Neuron (in vitro differentiated cells): ENCODE data around the gene PBLD.

ENCODE experiments used
- H2AFZ ChIP-seq: one replicate; pipeline ENCODE4 v1.6.1; 2013; ENCODE audit warnings: low read depth, mild to moderate bottlenecking, inconsistent platforms, low read length, moderate library complexity
- H3K27me3 ChIP-seq: one replicate; pipeline ENCODE4 v1.6.1; 2013; ENCODE audit warnings: low read length; ENCODE audit not compliant: insufficient read depth
- H3K36me3 ChIP-seq: one replicate; pipeline ENCODE4 v1.6.1; 2013; ENCODE audit warnings: low read length; ENCODE audit not compliant: insufficient read depth
- H3K4me1 ChIP-seq: one replicate; pipeline ENCODE4 v1.6.1; 2013; ENCODE audit warnings: low read length; ENCODE audit not compliant: insufficient read depth
- H3K4me3 ChIP-seq: 2 replicates; pipeline ENCODE4 v1.5.1; 2013; ENCODE audit warnings: mild to moderate bottlenecking, low read length, moderate library complexity
- H3K9me3 ChIP-seq: one replicate; pipeline ENCODE4 v1.6.1; 2013; ENCODE audit warnings: low read length

PBLD gene

GRCh38 chr10:68332259-68333057 lies at the start of gene PBLD:
TSS of gene PBLD (minus strand) at chr10:68332928. CDS start at chr10:68306844, 26,084 bp downstream.
- Histone ChIP-seq H3K27me3 (no peaks in the 10 kb centered on the region), H3K4me1 (peaks cover 47% of the 10 kb centered on the region), H3K36me3 (peaks cover 14% of the 10 kb centered on the region), H2AFZ (no peak within 1 kb of the TSS), H3K4me3 (peak within 1 kb of the TSS; percentile 89), H3K9me3 (no peaks in the 10 kb centered on the region)

DNA sequence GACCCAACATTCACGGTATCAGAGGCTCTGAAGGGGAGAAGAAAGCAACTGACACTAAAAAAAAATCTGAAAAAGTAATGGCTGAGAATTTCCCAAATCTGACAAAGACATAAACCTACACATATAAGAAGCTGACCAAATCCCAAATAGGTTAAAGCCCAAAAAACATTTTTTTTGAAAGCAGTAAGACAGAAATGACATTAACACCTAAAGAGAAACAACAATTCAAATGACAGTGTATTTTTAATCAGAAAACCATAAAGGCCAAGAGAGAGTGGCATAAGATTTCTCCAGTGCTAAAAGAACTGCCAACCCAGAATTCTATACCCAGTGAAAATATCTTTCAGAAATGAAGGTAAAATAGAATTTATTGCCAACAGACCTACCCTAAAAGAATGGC lies 38.9 kb upstream of the PBLD start:
- no peaks in the 10 kb centered on the region for H3K27me3 ChIP-seq
- H3K9me3 ChIP-seq: peaks cover 24% of the 10 kb centered on the region
- no peaks in the 10 kb centered on the region for H3K4me1 ChIP-seq
- peaks cover 63% of the 10 kb centered on the region for H3K36me3 ChIP-seq
- no peak overlapping the region for H2AFZ ChIP-seq
- H3K4me3 ChIP-seq: no peak overlapping the region

DNA sequence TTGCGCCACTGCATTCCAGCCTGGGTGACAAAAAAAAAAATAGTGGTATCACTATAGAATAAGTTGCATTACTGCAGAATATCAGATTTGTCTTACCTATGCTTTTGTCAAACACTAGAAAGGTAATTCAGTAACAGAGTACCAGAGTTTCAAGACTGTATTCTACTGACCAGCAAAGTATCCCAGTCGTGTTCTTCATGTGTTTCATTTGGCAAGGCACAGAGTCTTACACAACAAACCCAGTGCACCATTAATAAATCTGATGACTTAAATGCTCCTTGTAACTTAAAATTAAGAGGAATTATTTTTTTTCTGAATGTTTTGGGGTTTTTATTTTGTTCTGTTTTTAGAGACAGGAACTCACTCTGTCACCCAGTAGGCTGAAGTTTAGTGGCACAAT lies 34.4 kb upstream of the PBLD start:
- H2AFZ ChIP-seq: no peak overlapping the region
- H3K36me3 ChIP-seq: peaks cover 62% of the 10 kb centered on the region
- peaks cover 8% of the 10 kb centered on the region for H3K9me3 ChIP-seq
- H3K27me3 ChIP-seq: no peaks in the 10 kb centered on the region
- H3K4me1 ChIP-seq: no peaks in the 10 kb centered on the region
- H3K4me3 ChIP-seq: no peak overlapping the region

GRCh38 chr10:68366600-68366999 lies 33.9 kb upstream of the PBLD start:
- Histone ChIP-seq H3K4me1 (no peaks in the 10 kb centered on the region), H3K27me3 (no peaks in the 10 kb centered on the region), H3K9me3 (peaks cover 3% of the 10 kb centered on the region), H3K36me3 (peaks cover 61% of the 10 kb centered on the region), H3K4me3 (no peak overlapping the region), H2AFZ (no peak overlapping the region)

DNA sequence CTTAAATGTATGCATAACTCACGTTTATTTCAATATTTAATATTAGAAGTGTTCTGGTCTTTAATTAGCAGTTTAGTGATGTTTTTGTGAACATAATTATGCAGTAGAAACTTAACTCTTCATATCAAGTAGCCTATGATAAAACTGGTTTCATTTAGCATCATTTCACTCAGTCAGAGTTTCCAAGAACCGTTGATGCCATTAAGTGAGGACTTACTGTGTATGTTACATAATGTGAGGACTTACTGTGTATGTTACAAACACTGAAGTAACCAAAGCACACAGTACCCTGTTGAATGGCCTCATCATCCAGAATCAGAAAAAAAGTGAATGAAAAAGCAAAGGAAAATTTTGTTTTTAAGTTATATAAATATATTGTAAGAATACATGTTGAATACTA lies 32.9 kb upstream of the PBLD start:
- H3K4me3 ChIP-seq: no peak overlapping the region
- no peaks in the 10 kb centered on the region for H3K9me3 ChIP-seq
- H2AFZ ChIP-seq: no peak overlapping the region
- H3K4me1 ChIP-seq: no peaks in the 10 kb centered on the region
- H3K36me3 ChIP-seq: peaks cover 64% of the 10 kb centered on the region
- no peaks in the 10 kb centered on the region for H3K27me3 ChIP-seq

DNA sequence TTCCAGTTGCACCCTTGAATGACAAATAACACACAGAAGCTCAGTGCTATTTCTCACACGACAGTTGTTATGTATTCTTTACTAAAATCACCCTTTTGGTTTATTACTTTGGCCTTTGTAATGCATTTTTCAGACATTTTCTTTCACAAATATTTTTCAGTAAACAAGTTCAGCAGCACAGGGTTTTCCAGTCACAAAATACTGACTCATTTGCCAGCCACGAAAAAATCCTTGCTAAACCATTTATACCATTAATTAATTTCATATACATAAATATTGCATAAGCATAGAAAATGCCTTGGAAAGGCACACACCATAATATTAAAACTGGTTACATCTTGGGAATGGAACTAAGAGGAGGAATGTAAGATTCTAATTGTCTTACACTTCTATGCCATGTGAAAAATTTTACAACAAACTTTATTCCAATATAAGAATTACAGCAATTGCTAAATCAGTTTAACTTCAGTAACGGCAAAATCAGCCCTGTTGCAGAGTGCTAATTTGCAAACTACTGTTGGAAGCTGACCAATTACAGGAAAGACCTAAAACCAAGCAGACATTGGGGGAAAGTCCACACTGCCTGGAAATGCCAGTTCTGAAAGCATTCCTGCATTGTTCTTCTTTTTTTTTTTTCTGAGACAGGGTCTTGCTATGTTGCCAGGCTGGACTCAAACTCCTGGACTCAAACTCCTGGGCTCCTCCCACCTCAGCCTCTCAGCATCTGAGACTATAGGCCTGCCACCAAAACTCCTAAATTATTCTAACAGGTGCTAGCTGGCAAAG lies 31.6 kb upstream of the PBLD start:
- Histone ChIP-seq H3K4me3 (no peak overlapping the region), H3K27me3 (no peaks in the 10 kb centered on the region), H3K36me3 (peaks cover 52% of the 10 kb centered on the region), H3K4me1 (no peaks in the 10 kb centered on the region), H2AFZ (no peak overlapping the region), H3K9me3 (no peaks in the 10 kb centered on the region)

DNA sequence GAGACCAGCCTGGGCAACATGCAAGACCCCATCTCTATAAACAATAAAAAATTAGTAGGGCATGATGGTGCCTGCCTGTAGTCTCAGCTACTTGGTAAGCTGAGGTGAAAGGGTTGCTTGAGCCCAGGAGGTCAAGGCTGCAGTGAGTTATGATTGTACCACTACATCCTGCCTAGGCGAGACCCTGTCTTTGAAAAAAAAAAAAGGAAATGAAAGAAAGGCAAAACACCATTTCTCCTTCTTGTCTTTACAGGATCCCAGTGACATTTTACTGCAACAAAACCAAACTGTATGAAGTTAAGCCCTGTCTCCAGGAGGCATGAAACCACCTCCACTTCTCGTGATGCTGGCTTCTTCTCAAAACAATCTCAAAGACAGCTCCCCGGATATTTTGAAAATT lies 29.9 kb upstream of the PBLD start:
- no peaks in the 10 kb centered on the region for H3K9me3 ChIP-seq
- peaks cover 58% of the 10 kb centered on the region for H3K36me3 ChIP-seq
- no peak overlapping the region for H2AFZ ChIP-seq
- no peak overlapping the region for H3K4me3 ChIP-seq
- H3K4me1 ChIP-seq: no peaks in the 10 kb centered on the region
- no peaks in the 10 kb centered on the region for H3K27me3 ChIP-seq

DNA sequence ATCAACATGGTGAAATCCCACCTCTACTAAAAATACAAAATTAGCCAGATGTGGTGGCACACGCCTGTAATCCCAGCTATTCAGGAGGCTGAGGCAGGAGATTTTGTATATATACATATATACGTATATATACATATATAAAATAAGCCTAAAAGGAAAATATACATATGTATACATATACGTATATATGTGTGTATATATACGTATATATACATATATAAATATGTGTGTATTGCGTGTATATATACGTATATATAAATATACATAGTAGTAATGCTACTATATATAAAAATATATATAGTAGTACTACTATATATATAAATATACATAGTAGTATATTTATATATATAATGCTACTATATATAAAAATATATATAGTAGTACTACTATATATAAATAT lies 26.5 kb upstream of the PBLD start:
- peaks cover 63% of the 10 kb centered on the region for H3K36me3 ChIP-seq
- H3K4me1 ChIP-seq: no peaks in the 10 kb centered on the region
- no peaks in the 10 kb centered on the region for H3K27me3 ChIP-seq

GRCh38 chr10:68353537-68353936 lies 20.8 kb upstream of the PBLD start:
- H3K4me1 ChIP-seq: no peaks in the 10 kb centered on the region
- peaks cover 57% of the 10 kb centered on the region for H3K36me3 ChIP-seq
- no peak overlapping the region for H2AFZ ChIP-seq
- H3K27me3 ChIP-seq: no peaks in the 10 kb centered on the region
- H3K9me3 ChIP-seq: no peaks in the 10 kb centered on the region
- no peak overlapping the region for H3K4me3 ChIP-seq

More for the DNA sequence above, 26.5 kb upstream of the PBLD start:
- Histone ChIP-seq H2AFZ (no peak overlapping the region), H3K4me3 (no peak overlapping the region), H3K9me3 (no peaks in the 10 kb centered on the region)

DNA sequence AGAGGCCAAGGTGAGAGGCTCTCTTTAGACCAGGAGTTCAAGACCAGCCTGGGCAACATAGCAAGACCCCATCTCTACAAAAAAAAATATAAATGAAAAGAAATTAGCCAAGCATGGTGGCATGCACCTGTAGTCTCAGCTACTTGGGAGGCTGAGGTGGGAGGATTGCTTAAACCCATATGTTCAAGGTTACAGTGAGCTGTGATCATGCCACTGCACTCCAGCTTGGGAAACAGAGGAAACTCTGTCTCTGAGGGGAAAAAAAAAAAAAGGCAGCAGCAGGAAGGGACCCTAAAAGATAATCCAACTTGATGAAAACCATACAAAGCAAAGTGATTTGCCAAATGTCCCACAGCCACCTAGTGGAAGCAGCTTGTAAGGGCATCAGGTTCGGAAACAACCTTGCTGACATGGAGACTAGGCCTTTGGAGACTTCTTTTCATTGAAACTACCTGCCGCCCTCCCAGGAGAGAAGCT lies 15.6 kb upstream of the PBLD start:
- H3K36me3 ChIP-seq: peaks cover 62% of the 10 kb centered on the region

GRCh38 chr10:68346774-68347173 lies 14.0 kb upstream of the PBLD start:
- Histone ChIP-seq H3K36me3 (peaks cover 64% of the 10 kb centered on the region), H3K4me1 (no peaks in the 10 kb centered on the region), H3K9me3 (no peaks in the 10 kb centered on the region), H3K4me3 (no peak overlapping the region), H2AFZ (no peak overlapping the region), H3K27me3 (no peaks in the 10 kb centered on the region)

More for the DNA sequence above, 15.6 kb upstream of the PBLD start:
- no peaks in the 10 kb centered on the region for H3K27me3 ChIP-seq
- H3K9me3 ChIP-seq: no peaks in the 10 kb centered on the region
- no peak overlapping the region for H2AFZ ChIP-seq
- no peak overlapping the region for H3K4me3 ChIP-seq
- no peaks in the 10 kb centered on the region for H3K4me1 ChIP-seq

GRCh38 chr10:68345621-68346020 lies 12.9 kb upstream of the PBLD start:
- Histone ChIP-seq H3K27me3 (no peaks in the 10 kb centered on the region), H3K36me3 (peaks cover 72% of the 10 kb centered on the region), H3K9me3 (no peaks in the 10 kb centered on the region)

GRCh38 chr10:68342909-68343516 lies 10.3 kb upstream of the PBLD start:
- H3K36me3 ChIP-seq: peaks cover 92% of the 10 kb centered on the region

More at GRCh38 chr10:68345621-68346020, 12.9 kb upstream of the PBLD start:
- Histone ChIP-seq H3K4me1 (no peaks in the 10 kb centered on the region), H2AFZ (no peak overlapping the region), H3K4me3 (no peak overlapping the region)

More at GRCh38 chr10:68342909-68343516, 10.3 kb upstream of the PBLD start:
- Histone ChIP-seq H2AFZ (no peak overlapping the region), H3K4me3 (no peak overlapping the region), H3K9me3 (no peaks in the 10 kb centered on the region), H3K4me1 (no peaks in the 10 kb centered on the region), H3K27me3 (no peaks in the 10 kb centered on the region)
